Measurements from ENCODE around the gene SNX30.

The SNX30 gene

GRCh38 chr9:112809906-112810305, 59.3 kb downstream of the SNX30 start:
- peaks cover 11% of the 10 kb centered on the region for H3K36me3 ChIP-seq (ENCODE audit: insufficient read depth, low read length)
- H3K9me3 ChIP-seq (ENCODE audit: insufficient read depth, low read depth, low read length), result no peaks in the 10 kb centered on the region
- no peak overlapping the region for H3K9ac ChIP-seq (ENCODE audit: low read depth, low read length)
- H3K4me3 ChIP-seq (ENCODE audit: low read length), result no peak overlapping the region
- H3K4me1 ChIP-seq (ENCODE audit: insufficient read depth, low read length), result peaks cover 12% of the 10 kb centered on the region
- no peak overlapping the region for H3K27ac ChIP-seq (ENCODE audit: low read depth, low read length)
- H3K27me3 ChIP-seq (ENCODE audit: insufficient read depth, low read length), result no peaks in the 10 kb centered on the region
- 85% methylated on average over 6 of the region's 6 CpGs for WGBS

GRCh38 chr9:112810696-112811490, 60.3 kb downstream of the SNX30 start:
- H3K9me3 ChIP-seq (ENCODE audit: insufficient read depth, low read depth, low read length), result no peaks in the 10 kb centered on the region
- 72% methylated on average over 17 of the region's 17 CpGs for WGBS
- H3K4me3 ChIP-seq (ENCODE audit: low read length), result no peak overlapping the region
- no peak overlapping the region for H3K9ac ChIP-seq (ENCODE audit: low read depth, low read length)
- peaks cover 12% of the 10 kb centered on the region for H3K4me1 ChIP-seq (ENCODE audit: insufficient read depth, low read length)
- H3K27ac ChIP-seq (ENCODE audit: low read depth, low read length), result no peak overlapping the region
- H3K27me3 ChIP-seq (ENCODE audit: insufficient read depth, low read length), result no peaks in the 10 kb centered on the region
- H3K36me3 ChIP-seq (ENCODE audit: insufficient read depth, low read length), result peaks cover 9% of the 10 kb centered on the region; the same call in 1 of the 2 replicates

- WGBS, result 97% methylated on average over 6 of the region's 6 CpGs
Observed at GRCh38 chr9:112811518-112811917, 61.0 kb downstream of the SNX30 start.

GRCh38 chr9:112815868-112816267, 65.3 kb downstream of the SNX30 start:
- Histone ChIP-seq H3K9ac (ENCODE audit: low read depth, low read length) (no peak overlapping the region), H3K4me1 (ENCODE audit: insufficient read depth, low read length) (0 out of 2 replicates have a peak, but pooled peaks cover 4% of the 10 kb centered on the region), H3K27ac (ENCODE audit: low read depth, low read length) (no peak overlapping the region), H3K9me3 (ENCODE audit: insufficient read depth, low read depth, low read length) (no peaks in the 10 kb centered on the region), H3K4me3 (ENCODE audit: low read length) (no peak overlapping the region), H3K36me3 (ENCODE audit: insufficient read depth, low read length) (peaks cover 29% of the 10 kb centered on the region), H3K27me3 (ENCODE audit: insufficient read depth, low read length) (no peaks in the 10 kb centered on the region)
- WGBS, result 91% methylated on average over 8 of the region's 8 CpGs

More at GRCh38 chr9:112811518-112811917, 61.0 kb downstream of the SNX30 start:
- peaks cover 12% of the 10 kb centered on the region for H3K4me1 ChIP-seq (ENCODE audit: insufficient read depth, low read length)
- H3K27ac ChIP-seq (ENCODE audit: low read depth, low read length), result no peak overlapping the region
- no peaks in the 10 kb centered on the region for H3K9me3 ChIP-seq (ENCODE audit: insufficient read depth, low read depth, low read length)
- H3K27me3 ChIP-seq (ENCODE audit: insufficient read depth, low read length), result no peaks in the 10 kb centered on the region
- H3K4me3 ChIP-seq (ENCODE audit: low read length), result no peak overlapping the region
- no peak overlapping the region for H3K9ac ChIP-seq (ENCODE audit: low read depth, low read length)
- peaks cover 9% of the 10 kb centered on the region; the same call in 1 of the 2 replicates for H3K36me3 ChIP-seq (ENCODE audit: insufficient read depth, low read length)

- 98% methylated on average over 5 of the region's 5 CpGs for WGBS
- no peak overlapping the region for H3K27ac ChIP-seq (ENCODE audit: low read depth, low read length)
- H3K9me3 ChIP-seq (ENCODE audit: insufficient read depth, low read depth, low read length), result no peaks in the 10 kb centered on the region
- H3K36me3 ChIP-seq (ENCODE audit: insufficient read depth, low read length), result peaks cover 35% of the 10 kb centered on the region
- H3K27me3 ChIP-seq (ENCODE audit: insufficient read depth, low read length), result no peaks in the 10 kb centered on the region
- no peaks in the 10 kb centered on the region for H3K4me1 ChIP-seq (ENCODE audit: insufficient read depth, low read length)
- H3K4me3 ChIP-seq (ENCODE audit: low read length), result no peak overlapping the region
- no peak overlapping the region for H3K9ac ChIP-seq (ENCODE audit: low read depth, low read length)
Observed at GRCh38 chr9:112817860-112818203, 67.3 kb downstream of the SNX30 start.

GRCh38 chr9:112819635-112820496, 69.3 kb downstream of the SNX30 start:
- H3K9me3 ChIP-seq (ENCODE audit: insufficient read depth, low read depth, low read length), result no peaks in the 10 kb centered on the region
- H3K27ac ChIP-seq (ENCODE audit: low read depth, low read length), result no peak overlapping the region
- H3K4me3 ChIP-seq (ENCODE audit: low read length), result no peak overlapping the region
- H3K27me3 ChIP-seq (ENCODE audit: insufficient read depth, low read length), result no peaks in the 10 kb centered on the region
- H3K36me3 ChIP-seq (ENCODE audit: insufficient read depth, low read length), result peaks cover 36% of the 10 kb centered on the region
- WGBS, result 90% methylated on average over 6 of the region's 7 CpGs
- H3K9ac ChIP-seq (ENCODE audit: low read depth, low read length), result no peak overlapping the region
- H3K4me1 ChIP-seq (ENCODE audit: insufficient read depth, low read length), result no peaks in the 10 kb centered on the region

GRCh38 chr9:112820881-112821280, 70.3 kb downstream of the SNX30 start:
- no peak overlapping the region for H3K4me3 ChIP-seq (ENCODE audit: low read length)
- no peaks in the 10 kb centered on the region for H3K4me1 ChIP-seq (ENCODE audit: insufficient read depth, low read length)
- no peaks in the 10 kb centered on the region for H3K9me3 ChIP-seq (ENCODE audit: insufficient read depth, low read depth, low read length)
- H3K9ac ChIP-seq (ENCODE audit: low read depth, low read length), result no peak overlapping the region
- peaks cover 36% of the 10 kb centered on the region for H3K36me3 ChIP-seq (ENCODE audit: insufficient read depth, low read length)
- no peak overlapping the region for H3K27ac ChIP-seq (ENCODE audit: low read depth, low read length)
- no peaks in the 10 kb centered on the region for H3K27me3 ChIP-seq (ENCODE audit: insufficient read depth, low read length)
- WGBS, result 93% methylated on average over 4 of the region's 4 CpGs

GRCh38 chr9:112822618-112823017, 72.1 kb downstream of the SNX30 start:
- Histone ChIP-seq H3K4me1 (ENCODE audit: insufficient read depth, low read length) (no peaks in the 10 kb centered on the region), H3K36me3 (ENCODE audit: insufficient read depth, low read length) (peaks cover 33% of the 10 kb centered on the region), H3K4me3 (ENCODE audit: low read length) (no peak overlapping the region), H3K9me3 (ENCODE audit: insufficient read depth, low read depth, low read length) (no peaks in the 10 kb centered on the region), H3K27me3 (ENCODE audit: insufficient read depth, low read length) (no peaks in the 10 kb centered on the region), H3K9ac (ENCODE audit: low read depth, low read length) (no peak overlapping the region), H3K27ac (ENCODE audit: low read depth, low read length) (no peak overlapping the region)
- WGBS, result 97% methylated on average over 3 of the region's 3 CpGs

GRCh38 chr9:112823257-112823656, 72.7 kb downstream of the SNX30 start:
- H3K27me3 ChIP-seq (ENCODE audit: insufficient read depth, low read length), result no peaks in the 10 kb centered on the region
- 94% methylated on average over 3 of the region's 3 CpGs for WGBS
- H3K9ac ChIP-seq (ENCODE audit: low read depth, low read length), result no peak overlapping the region
- H3K36me3 ChIP-seq (ENCODE audit: insufficient read depth, low read length), result peaks cover 27% of the 10 kb centered on the region
- no peak overlapping the region for H3K4me3 ChIP-seq (ENCODE audit: low read length)
- H3K9me3 ChIP-seq (ENCODE audit: insufficient read depth, low read depth, low read length), result no peaks in the 10 kb centered on the region
- no peak overlapping the region for H3K27ac ChIP-seq (ENCODE audit: low read depth, low read length)
- H3K4me1 ChIP-seq (ENCODE audit: insufficient read depth, low read length), result no peaks in the 10 kb centered on the region

- Histone ChIP-seq H3K36me3 (ENCODE audit: insufficient read depth, low read length) (peaks cover 13% of the 10 kb centered on the region), H3K4me1 (ENCODE audit: insufficient read depth, low read length) (0 out of 2 replicates have a peak, but pooled peaks cover 6% of the 10 kb centered on the region), H3K9ac (ENCODE audit: low read depth, low read length) (no peak overlapping the region), H3K27ac (ENCODE audit: low read depth, low read length) (no peak overlapping the region), H3K4me3 (ENCODE audit: low read length) (no peak overlapping the region), H3K27me3 (ENCODE audit: insufficient read depth, low read length) (no peaks in the 10 kb centered on the region), H3K9me3 (ENCODE audit: insufficient read depth, low read depth, low read length) (no peaks in the 10 kb centered on the region)
- 95% methylated on average over 5 of the region's 5 CpGs for WGBS
Observed at GRCh38 chr9:112831281-112831851, 80.8 kb downstream of the SNX30 start.

- Histone ChIP-seq H3K27me3 (ENCODE audit: insufficient read depth, low read length) (no peaks in the 10 kb centered on the region), H3K9me3 (ENCODE audit: insufficient read depth, low read depth, low read length) (no peaks in the 10 kb centered on the region), H3K4me1 (ENCODE audit: insufficient read depth, low read length) (0 out of 2 replicates have a peak, but pooled peaks cover 6% of the 10 kb centered on the region), H3K27ac (ENCODE audit: low read depth, low read length) (no peak overlapping the region), H3K4me3 (ENCODE audit: low read length) (no peak overlapping the region), H3K9ac (ENCODE audit: low read depth, low read length) (no peak overlapping the region), H3K36me3 (ENCODE audit: insufficient read depth, low read length) (peaks cover 19% of the 10 kb centered on the region)
- 95% methylated on average over 3 of the region's 3 CpGs for WGBS
Observed at GRCh38 chr9:112831969-112832368, 81.4 kb downstream of the SNX30 start.

Measured in HUES64 (cell line).